ENCODE measurements around the gene TP73. TPM values are rescaled to one million over a fixed set of nuclear protein-coding genes. Genes with fewer than 3 reads are reported as not detected.

TP73 gene
- total RNA-seq, 3 donors from 2014 or later = 0.12 to 0.63 (median 0.51) TPM

GRCh38 chr1:3774276-3774945, 122.1 kb downstream of the TP73 start:
- intact Hi-C loops (cut with DNase I, micrococcal nuclease) = no loop called here
- Histone ChIP-seq H3K36me3 (ENCODE audit: low read depth) (no peaks in the 10 kb centered on the region), H3K9me3 (no peaks in the 10 kb centered on the region), H3K4me1 (ENCODE audit: low read depth) (peaks cover 25% of the 10 kb centered on the region), H3K4me3 (no peak overlapping the region)
- ATAC-seq = no peak
- no peak for TF ChIP-seq CTCF (IDR thresholded peaks at IDR 0.05)
- no peak for DNase-seq

GRCh38 chr1:3774946-3775489, 122.7 kb downstream of the TP73 start:
- no peak for TF ChIP-seq CTCF (IDR thresholded peaks at IDR 0.05)
- intact Hi-C loops (cut with DNase I, micrococcal nuclease) = no loop called here
- Histone ChIP-seq H3K9me3 (no peaks in the 10 kb centered on the region), H3K4me1 (ENCODE audit: low read depth) (peaks cover 25% of the 10 kb centered on the region), H3K4me3 (no peak overlapping the region), H3K36me3 (ENCODE audit: low read depth) (no peaks in the 10 kb centered on the region)
- no peak for DNase-seq
- ATAC-seq = no peak

- H3K4me1 ChIP-seq (ENCODE audit: low read depth) = peaks cover 25% of the 10 kb centered on the region
- DNase-seq (peak; percentile 76 to 82 (median 77)), ATAC-seq (peak; percentile 69)
- no peak overlapping the region for H3K4me3 ChIP-seq
- TF ChIP-seq CTCF (IDR thresholded peaks at IDR 0.05) = peak; percentile 52
- no peaks in the 10 kb centered on the region for H3K9me3 ChIP-seq
- intact Hi-C loops (cut with DNase I, micrococcal nuclease) = no loop called here
- no peaks in the 10 kb centered on the region for H3K36me3 ChIP-seq (ENCODE audit: low read depth)
Observed at GRCh38 chr1:3775490-3776230, 123.3 kb downstream of the TP73 start.

GRCh38 chr1:3776231-3776961, 124.1 kb downstream of the TP73 start:
- no peaks in the 10 kb centered on the region for H3K9me3 ChIP-seq
- H3K4me1 ChIP-seq (ENCODE audit: low read depth) = peaks cover 25% of the 10 kb centered on the region
- no peak for TF ChIP-seq CTCF (IDR thresholded peaks at IDR 0.05)
- H3K4me3 ChIP-seq = no peak overlapping the region
- intact Hi-C loops (cut with DNase I, micrococcal nuclease) = no loop called here
- DNase-seq (no peak), ATAC-seq (no peak)
- H3K36me3 ChIP-seq (ENCODE audit: low read depth) = no peaks in the 10 kb centered on the region

- DNase-seq (no peak), ATAC-seq (no peak)
- no peaks in the 10 kb centered on the region for H3K36me3 ChIP-seq (ENCODE audit: low read depth)
- H3K4me1 ChIP-seq (ENCODE audit: low read depth) = peaks cover 18% of the 10 kb centered on the region
- no peak for TF ChIP-seq CTCF (IDR thresholded peaks at IDR 0.05)
- H3K4me3 ChIP-seq = no peak overlapping the region
- H3K9me3 ChIP-seq = no peaks in the 10 kb centered on the region
- intact Hi-C loops (cut with DNase I, micrococcal nuclease) = no loop called here
Observed at GRCh38 chr1:3777078-3777547, 124.8 kb downstream of the TP73 start.
